Left renal pelvis (tissue), 4 donors: ENCODE measurements around the gene IL33. TPM values are rescaled to one million over a fixed set of nuclear protein-coding genes. Genes with fewer than 3 reads are reported as not detected.

Source experiments
- DNase-seq, 4 donors: peaks; one replicate each; pipeline ENCODE4 v3.0.0-alpha.2; 2013; ENCODE audit warnings: low read depth in 4 of 4, low spot score in 3 of 4
- polyA plus RNA-seq, 4 donors: library from polyadenylated mRNA; unstranded; fragments of 120-200 nt; gene quantifications; one replicate each; pipeline ENCODE4 v1.2.1, GENCODE V29; 2013; ENCODE audit not compliant: insufficient read length in 4 of 4

Gene IL33
- polyA plus RNA-seq, 4 donors = 6.7 to 47.0 (median 16.4) TPM

- DNase-seq = no peak
Observed at GRCh38 chr9:6216002-6216401, 395 bp downstream of the IL33 start.

- no peak for DNase-seq
Observed at GRCh38 chr9:6216951-6217350, 1.3 kb downstream of the IL33 start.

GRCh38 chr9:6218099-6218502, 2.5 kb downstream of the IL33 start:
- no peak for DNase-seq

GRCh38 chr9:6219040-6219439, 3.4 kb downstream of the IL33 start:
- DNase-seq = no peak

GRCh38 chr9:6219981-6220380, 4.4 kb downstream of the IL33 start:
- DNase-seq = no peak

GRCh38 chr9:6224393-6225154, 9.0 kb downstream of the IL33 start:
- no peak for DNase-seq

- no peak for DNase-seq
Observed at GRCh38 chr9:6226696-6227095, 11.1 kb downstream of the IL33 start.

- no peak for DNase-seq
Observed at GRCh38 chr9:6229186-6229585, 13.6 kb downstream of the IL33 start.

- DNase-seq = no peak
Observed at GRCh38 chr9:6229619-6230018, 14.0 kb downstream of the IL33 start.

GRCh38 chr9:6230037-6230780, 14.6 kb downstream of the IL33 start:
- DNase-seq = no peak

GRCh38 chr9:6232336-6232945, 16.8 kb downstream of the IL33 start:
- DNase-seq = no peak

GRCh38 chr9:6234014-6234413, 18.4 kb downstream of the IL33 start:
- no peak for DNase-seq

- no peak for DNase-seq
Observed at GRCh38 chr9:6237267-6237666, 21.7 kb downstream of the IL33 start.

- no peak for DNase-seq
Observed at GRCh38 chr9:6239048-6239461, 23.4 kb downstream of the IL33 start.

- DNase-seq = no peak
Observed at GRCh38 chr9:6239694-6240093, 24.1 kb downstream of the IL33 start.

GRCh38 chr9:6243746-6244145, 28.1 kb downstream of the IL33 start:
- DNase-seq = no peak

- DNase-seq = no peak
Observed at GRCh38 chr9:6247266-6247665, 31.7 kb downstream of the IL33 start.

GRCh38 chr9:6268826-6269397, 53.3 kb downstream of the IL33 start:
- no peak for DNase-seq

- no peak for DNase-seq
Observed at GRCh38 chr9:6270896-6271295, 55.3 kb downstream of the IL33 start.

GRCh38 chr9:6271508-6272228, 56.1 kb downstream of the IL33 start:
- DNase-seq = no peak

- no peak for DNase-seq
Observed at GRCh38 chr9:6272229-6272598, 56.6 kb downstream of the IL33 start.
